HG02588 (cell line): ENCODE results near the gene OR4K17.
"Not testable (repeated sequence)": the region's sequence is repeated elsewhere in the genome, so short reads cannot be mapped to it uniquely, and the experiment has no call there.

Experiments
- ATAC-seq: cut with Tn5 transposase; IDR thresholded peaks from one replicate; pipeline ENCODE4 v1.9.1; 2021; ENCODE audit warnings: mild to moderate bottlenecking, moderate library complexity; ENCODE audit not compliant: unreplicated experiment

OR4K17 gene, protein sequence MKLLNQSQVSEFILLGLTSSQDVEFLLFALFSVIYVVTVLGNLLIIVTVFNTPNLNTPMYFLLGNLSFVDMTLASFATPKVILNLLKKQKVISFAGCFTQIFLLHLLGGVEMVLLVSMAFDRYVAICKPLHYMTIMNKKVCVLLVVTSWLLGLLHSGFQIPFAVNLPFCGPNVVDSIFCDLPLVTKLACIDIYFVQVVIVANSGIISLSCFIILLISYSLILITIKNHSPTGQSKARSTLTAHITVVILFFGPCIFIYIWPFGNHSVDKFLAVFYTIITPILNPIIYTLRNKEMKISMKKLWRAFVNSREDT

DNA sequence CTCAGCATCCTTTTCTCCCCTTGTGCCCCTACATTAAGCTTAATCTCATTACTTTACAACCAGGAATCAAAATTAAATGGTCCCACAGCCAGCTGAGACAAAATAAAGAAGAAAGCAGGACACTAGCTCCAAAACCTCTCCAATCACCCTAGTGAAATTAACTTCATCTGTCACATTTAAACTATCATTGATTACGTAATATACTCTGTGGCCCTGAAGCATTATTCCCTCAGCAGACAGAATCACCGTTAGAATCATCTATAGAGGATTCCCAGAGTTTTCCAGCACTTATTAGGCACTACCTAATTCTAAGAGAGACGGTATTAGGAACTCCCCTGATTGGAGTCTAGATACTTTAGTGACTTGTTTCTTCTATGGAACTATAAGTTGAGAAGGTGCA, at the start of gene OR4K17:
OR4K17 (plus strand) TSS at position 302 of the 400 bp plus-strand sequence. CDS start 6,761 bp downstream, outside the sequence.
- no peak for ATAC-seq

DNA sequence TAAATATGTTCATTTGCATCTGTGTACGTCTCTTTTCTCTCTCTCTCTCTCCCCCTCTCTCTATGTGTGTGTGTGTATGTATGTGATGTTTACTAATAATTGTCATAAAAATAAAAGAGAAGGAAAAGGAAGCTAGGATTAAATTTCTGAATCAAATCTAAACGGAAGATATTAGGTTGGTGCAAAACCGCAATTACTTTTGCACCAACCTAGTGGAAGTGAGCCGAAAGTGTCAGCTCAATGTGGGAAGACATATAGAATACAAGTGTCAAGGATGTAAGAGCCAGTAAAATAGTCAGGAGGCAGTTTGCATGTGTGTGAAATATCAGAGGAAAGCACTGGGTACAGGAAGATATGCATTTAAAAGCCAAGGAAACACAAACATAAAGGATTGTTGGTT, 18.5 kb upstream of the OR4K17 start:
- ATAC-seq = no peak

DNA sequence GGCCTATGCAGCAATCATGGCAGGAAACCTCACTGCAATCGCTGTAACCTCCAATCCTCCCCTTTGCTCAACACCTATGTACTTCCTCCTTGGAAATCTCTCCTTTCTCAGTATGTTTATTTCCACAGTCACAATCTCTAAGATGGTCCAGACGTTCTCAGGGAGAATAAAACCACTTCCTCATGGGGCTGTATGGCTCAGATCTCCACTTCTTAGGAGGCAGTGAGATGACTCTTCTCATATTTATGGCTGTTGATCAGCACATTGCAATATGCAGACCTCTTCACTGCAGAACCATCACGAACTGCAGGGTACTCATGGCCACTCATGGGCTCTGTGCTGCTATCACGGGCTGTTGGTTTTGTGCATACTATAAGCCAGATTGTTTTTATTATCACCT, 17.1 kb upstream of the OR4K17 start:
- no peak for ATAC-seq

DNA sequence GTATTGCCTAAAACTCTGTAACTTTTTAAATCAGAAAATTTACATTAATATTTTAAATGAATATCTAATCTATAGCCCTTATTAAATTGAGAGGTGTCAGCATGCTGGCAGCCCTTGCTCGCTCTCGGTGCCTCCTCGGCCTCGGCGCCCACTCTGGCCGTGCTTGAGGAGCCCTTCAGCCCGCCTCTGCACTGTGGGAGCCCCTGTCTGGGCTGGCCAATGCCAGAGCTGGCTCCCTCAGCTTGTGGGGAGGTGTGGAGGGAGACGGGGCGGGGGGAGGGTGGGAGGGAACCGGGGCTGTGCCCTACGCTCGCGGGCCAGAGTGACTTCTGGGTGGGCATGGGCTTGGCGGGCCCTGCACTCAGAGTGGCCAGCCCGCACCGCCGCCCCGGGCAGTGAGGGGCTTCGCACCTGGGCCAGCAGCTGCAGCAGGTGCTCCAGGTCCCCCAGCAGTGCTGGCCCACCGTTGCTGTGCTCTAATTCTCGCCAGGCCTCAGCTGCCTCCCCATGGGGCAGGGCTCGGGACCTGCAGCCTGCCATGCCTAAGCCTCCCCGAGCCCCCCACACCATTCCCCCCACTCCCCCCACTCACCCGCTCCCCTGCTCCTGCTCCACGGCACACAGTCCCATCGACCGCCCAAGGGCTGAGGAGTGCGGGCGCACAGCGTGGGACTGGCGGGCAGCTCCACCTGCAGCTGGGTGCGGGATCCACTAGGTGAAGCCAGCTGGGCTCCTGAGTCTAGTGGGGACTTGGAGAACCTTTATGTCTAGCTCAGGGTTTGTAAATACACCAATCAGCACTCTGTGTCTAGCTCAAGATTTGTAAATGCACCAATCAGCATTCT, 11.4 kb upstream of the OR4K17 start:
- ATAC-seq = not testable (repeated sequence)

DNA sequence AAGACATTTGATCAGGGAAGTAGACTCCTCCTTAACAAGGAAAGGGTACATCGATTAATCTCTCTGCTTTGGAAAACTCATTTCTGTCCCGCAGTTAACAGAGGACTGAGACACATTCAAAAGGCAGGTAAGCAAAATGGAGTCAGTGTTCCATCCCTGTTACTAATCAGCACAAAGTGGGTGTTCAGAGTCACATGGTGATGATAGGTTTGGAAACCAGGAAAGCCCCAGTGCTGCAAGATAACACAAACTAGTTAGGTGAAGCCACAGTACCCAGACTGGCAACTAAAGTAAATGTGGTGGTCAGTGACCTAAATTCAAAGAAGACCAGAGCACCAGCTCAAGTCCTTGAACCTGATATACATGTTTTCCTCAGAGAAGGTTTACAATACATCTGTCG, 1.8 kb downstream of the OR4K17 start:
- no peak for ATAC-seq

DNA sequence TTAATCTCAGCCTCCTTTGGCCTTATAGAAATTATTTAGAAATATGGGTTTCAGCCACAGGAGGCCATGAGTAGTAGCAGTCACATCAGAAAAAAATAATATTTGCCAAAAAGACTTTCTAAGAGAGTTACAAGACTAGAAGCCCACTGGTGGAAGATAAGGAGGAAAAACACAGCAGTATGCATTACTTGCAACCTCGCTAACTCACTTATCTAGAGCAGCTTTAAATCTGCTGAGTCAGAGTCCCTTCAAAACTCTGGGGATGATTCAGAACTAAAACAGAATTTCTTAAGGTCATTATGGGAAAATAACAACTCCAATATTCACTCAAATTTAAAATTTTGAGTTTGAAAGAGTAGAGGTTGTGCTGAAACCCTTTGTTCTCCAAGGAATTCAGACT, 6.2 kb downstream of the OR4K17 start:
- no peak for ATAC-seq

DNA sequence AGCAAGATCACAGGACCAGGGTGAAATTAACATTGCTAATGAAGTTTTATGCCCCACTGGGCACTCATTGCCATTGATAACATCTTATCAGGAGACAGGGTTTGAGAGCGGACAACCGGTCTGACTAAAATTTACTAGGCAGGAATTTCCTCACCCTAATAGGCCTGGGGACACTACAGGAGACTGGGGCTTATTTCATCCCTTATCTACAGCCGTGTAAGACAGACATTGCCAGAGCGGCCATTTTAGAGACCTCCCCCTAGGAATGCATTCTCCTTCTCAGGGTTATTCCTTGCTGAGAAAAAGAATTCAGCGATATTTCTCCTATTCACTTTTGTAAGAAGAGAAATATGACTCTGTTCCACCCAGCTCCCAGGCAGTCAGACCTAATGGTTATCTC, 8.3 kb downstream of the OR4K17 start:
- no peak for ATAC-seq

DNA sequence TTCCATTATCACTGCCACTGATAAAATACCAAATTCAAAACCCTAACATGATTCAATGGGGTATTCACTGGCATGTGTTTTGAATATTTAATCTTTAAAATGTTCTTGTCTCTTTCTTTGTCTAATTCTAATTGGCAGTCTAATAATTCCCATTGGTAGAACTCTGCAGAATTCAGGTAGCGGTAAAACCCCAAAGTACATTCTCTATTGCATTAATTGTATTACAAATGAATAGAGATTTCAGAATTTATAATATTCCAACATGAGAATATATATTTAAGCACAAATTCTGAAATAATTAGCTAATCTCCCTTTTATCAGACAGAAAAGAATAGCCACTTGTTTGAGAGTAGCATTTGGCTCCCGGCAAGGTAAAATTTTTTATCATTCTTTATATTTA, 28.0 kb downstream of the OR4K17 start, which contains the start of gene OR4N5:
OR4N5 (plus strand) TSS at position 301 of the 400 bp plus-strand sequence. CDS start 4,916 bp downstream, outside the sequence.
- ATAC-seq = no peak

DNA sequence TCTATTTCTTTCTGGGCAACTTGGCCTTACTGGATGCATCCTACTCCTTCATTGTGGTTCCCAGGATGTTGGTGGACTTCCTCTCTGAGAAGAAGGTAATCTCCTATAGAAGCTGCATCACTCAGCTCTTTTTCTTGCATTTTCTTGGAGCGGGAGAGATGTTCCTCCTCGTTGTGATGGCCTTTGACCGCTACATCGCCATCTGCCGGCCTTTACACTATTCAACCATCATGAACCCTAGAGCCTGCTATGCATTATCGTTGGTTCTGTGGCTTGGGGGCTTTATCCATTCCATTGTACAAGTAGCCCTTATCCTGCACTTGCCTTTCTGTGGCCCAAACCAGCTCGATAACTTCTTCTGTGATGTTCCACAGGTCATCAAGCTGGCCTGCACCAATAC, 33.4 kb downstream of the OR4K17 start:
- no peak for ATAC-seq

DNA sequence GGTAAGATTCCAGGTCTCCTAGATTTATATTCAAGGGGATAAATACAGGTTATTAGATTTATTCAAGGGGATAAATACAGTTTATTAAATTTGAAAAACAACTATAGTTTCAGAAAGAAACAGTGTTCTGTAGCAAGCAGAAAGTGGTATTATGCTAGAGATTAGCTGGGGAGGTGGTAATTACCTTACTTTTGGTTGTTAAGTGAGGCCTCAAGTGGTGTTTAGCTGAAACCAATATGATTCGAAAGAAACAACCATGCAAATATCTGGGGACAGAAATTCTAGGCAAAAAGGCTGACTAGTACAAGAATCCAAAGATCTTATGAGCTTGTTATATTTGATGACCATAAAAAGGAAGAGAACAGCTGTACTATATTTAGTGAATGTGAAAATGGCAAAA, 34.3 kb downstream of the OR4K17 start:
- ATAC-seq = no peak

DNA sequence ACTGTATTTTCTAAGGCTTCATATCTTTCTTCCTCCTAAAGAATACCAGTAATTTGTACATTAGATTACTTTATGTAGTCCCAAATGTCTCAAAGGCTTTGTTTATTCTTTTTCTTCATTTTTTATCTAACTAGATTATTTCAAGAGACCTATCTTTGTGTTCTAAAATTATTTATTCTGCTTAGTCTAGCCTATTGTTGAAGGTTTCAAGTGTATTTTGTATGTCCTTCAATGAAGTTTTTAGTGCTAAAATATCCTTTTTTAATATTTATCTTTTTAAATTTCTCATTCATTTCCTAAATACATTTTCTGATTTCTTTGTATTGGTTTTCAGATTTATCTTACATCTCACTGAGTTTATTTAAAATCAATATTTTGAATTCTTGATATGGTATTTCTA, 53.9 kb downstream of the OR4K17 start:
- no peak for ATAC-seq

DNA sequence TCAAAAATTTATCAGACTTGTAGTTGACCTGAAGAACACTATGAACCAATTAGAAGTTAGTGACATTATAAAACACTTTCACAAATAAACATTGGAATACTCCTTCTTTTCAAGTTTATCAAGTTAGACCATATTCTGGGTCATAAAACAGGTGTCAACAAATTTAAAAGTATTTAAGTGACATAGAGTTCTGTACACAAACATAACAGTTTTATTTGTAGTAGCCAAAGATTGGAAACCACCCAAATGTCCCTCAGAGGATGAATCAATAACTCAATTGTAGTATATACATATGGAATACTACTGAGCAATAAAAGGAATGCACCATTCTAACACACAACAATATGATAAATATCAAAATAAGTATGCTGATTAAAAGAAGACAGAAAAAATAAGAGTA, 56.6 kb downstream of the OR4K17 start:
- no peak for ATAC-seq

DNA sequence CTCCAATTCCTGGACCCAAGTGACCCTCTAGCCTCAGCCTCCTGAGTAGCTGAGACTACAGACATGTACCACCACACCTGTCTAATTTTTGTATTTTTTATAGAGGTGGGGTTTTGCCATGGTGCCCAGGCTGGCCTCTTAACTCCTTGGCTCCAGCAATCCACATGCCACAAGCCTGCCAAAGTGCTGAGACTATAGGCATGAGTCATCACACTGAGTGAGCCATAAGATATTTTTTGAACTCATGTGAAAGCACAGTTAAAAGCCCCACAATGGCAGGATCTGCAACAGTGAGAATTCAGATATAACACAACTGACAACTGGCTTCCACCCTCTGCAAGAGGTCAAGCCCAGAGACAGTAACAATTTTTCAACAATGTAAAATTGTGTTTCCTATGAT, 59.3 kb downstream of the OR4K17 start:
- not testable (repeated sequence) for ATAC-seq
